Trophoblast cell (in vitro differentiated cells and primary cell): Measurements from ENCODE around the gene UVRAG.

Experiments used
- DNase-seq, 2 donors: peaks; one replicate each; pipeline ENCODE4 v3.0.0-alpha.2; 2016
- H2AFZ ChIP-seq: 2 replicates; pipeline ENCODE4 v1.6.1; 2013; ENCODE audit warnings: low read length, moderate library complexity, mild to moderate bottlenecking; ENCODE audit not compliant: insufficient read depth, poor library complexity
- H2AK5ac ChIP-seq: 2 replicates; pipeline ENCODE4 v1.6.1; 2013; ENCODE audit warnings: mild to moderate bottlenecking, low read length
- H2BK120ac ChIP-seq: 2 replicates; pipeline ENCODE4 v1.6.1; 2013; ENCODE audit warnings: low read length, mild to moderate bottlenecking, moderate library complexity; ENCODE audit not compliant: insufficient read depth, poor library complexity
- H2BK12ac ChIP-seq: 2 replicates; pipeline ENCODE4 v1.6.1; 2013; ENCODE audit warnings: mild to moderate bottlenecking, low read length, moderate library complexity
- H2BK5ac ChIP-seq: 2 replicates; pipeline ENCODE4 v1.6.1; 2013; ENCODE audit warnings: low read length, low read depth, moderate library complexity, mild to moderate bottlenecking; ENCODE audit not compliant: poor library complexity
- H3K14ac ChIP-seq: 2 replicates; pipeline ENCODE4 v1.6.1; 2013; ENCODE audit warnings: mild to moderate bottlenecking, low read length
- H3K18ac ChIP-seq: 2 replicates; pipeline ENCODE4 v1.6.1; 2013; ENCODE audit warnings: mild to moderate bottlenecking, low read length
- H3K23ac ChIP-seq: 2 replicates; pipeline ENCODE4 v1.6.1; 2013; ENCODE audit warnings: low read length
- H3K27ac ChIP-seq: 2 replicates; pipeline ENCODE4 v1.5.1; 2013; ENCODE audit warnings: low read depth, mild to moderate bottlenecking, inconsistent platforms, low read length, moderate library complexity
- H3K27me3 ChIP-seq: 2 replicates; pipeline ENCODE4 v1.6.1; 2013; ENCODE audit warnings: inconsistent platforms, mild to moderate bottlenecking, low read length, moderate library complexity; ENCODE audit not compliant: insufficient read depth
- H3K36me3 ChIP-seq, 2 experiments: 1 replicate in 1 of 2; 2 replicates in 1 of 2; pipeline ENCODE4 v1.6.1; 2013; ENCODE audit warnings: low read length in 2 of 2, mild to moderate bottlenecking in 2 of 2, moderate library complexity in 1 of 2; ENCODE audit not compliant: insufficient read depth in 2 of 2, control insufficient read depth in 1 of 2
- H3K4ac ChIP-seq: 2 replicates; pipeline ENCODE4 v1.6.1; 2013; ENCODE audit warnings: low read depth, mild to moderate bottlenecking, low read length, moderate library complexity
- H3K4me1 ChIP-seq, 2 experiments: 1 replicate in 1 of 2; 2 replicates in 1 of 2; pipeline ENCODE4 v1.6.1; 2013; ENCODE audit warnings: low read length in 2 of 2, mild to moderate bottlenecking in 2 of 2, moderate library complexity in 1 of 2; ENCODE audit not compliant: insufficient read depth in 2 of 2, control insufficient read depth in 1 of 2
- H3K4me2 ChIP-seq: 2 replicates; pipeline ENCODE4 v1.6.1; 2013; ENCODE audit warnings: inconsistent platforms, mild to moderate bottlenecking, low read length, moderate library complexity
- H3K4me3 ChIP-seq: 2 replicates; pipeline ENCODE4 v1.5.1; 2013; ENCODE audit warnings: mild to moderate bottlenecking, low read depth, low read length, inconsistent platforms
- H3K79me1 ChIP-seq: one replicate; pipeline ENCODE4 v1.6.1; 2013; ENCODE audit warnings: low read length
- H3K79me2 ChIP-seq: 2 replicates; pipeline ENCODE4 v1.6.1; 2013; ENCODE audit warnings: low read length, mild to moderate bottlenecking; ENCODE audit not compliant: control insufficient read depth, insufficient read depth, poor library complexity
- H3K9ac ChIP-seq: 2 replicates; pipeline ENCODE4 v1.6.1; 2013; ENCODE audit warnings: mild to moderate bottlenecking, low read length
- H3K9me3 ChIP-seq: 2 replicates; pipeline ENCODE4 v1.6.1; 2013; ENCODE audit warnings: low read depth, mild to moderate bottlenecking, control low read depth, inconsistent platforms, low read length; ENCODE audit not compliant: insufficient read depth
- H4K12ac ChIP-seq: 2 replicates; pipeline ENCODE4 v1.6.1; 2013; ENCODE audit warnings: low read depth, mild to moderate bottlenecking, low read length, moderate library complexity
- H4K8ac ChIP-seq: 2 replicates; pipeline ENCODE4 v1.6.1; 2013; ENCODE audit warnings: low read depth, mild to moderate bottlenecking, low read length, moderate library complexity
- H4K91ac ChIP-seq: one replicate; pipeline ENCODE4 v1.6.1; 2013; ENCODE audit warnings: low read depth, mild to moderate bottlenecking, low read length, moderate library complexity
- WGBS: extraction: QIAGEN DNeasy Blood & Tissue Kit; methylation state at CpG from one replicate; pipeline ENCODE4 v1.1.7; 2013; ENCODE audit warnings: missing lambda C conversion rate; ENCODE audit not compliant: insufficient read length, insufficient coverage; ENCODE audit errors: extremely low coverage; 5-methylcytosine and 5-hydroxymethylcytosine counted together

UVRAG gene

GRCh38 chr11:75836417-75836816 lies 21.4 kb downstream of the UVRAG start:
- no peaks in the 10 kb centered on the region for H3K79me2 ChIP-seq
- no peak overlapping the region for H2BK120ac ChIP-seq
- no peaks in the 10 kb centered on the region for H3K9me3 ChIP-seq
- no peak for DNase-seq
- no peak overlapping the region for H2BK12ac ChIP-seq
- H4K91ac ChIP-seq: no peak overlapping the region
- H3K9ac ChIP-seq: no peak overlapping the region
- H4K12ac ChIP-seq: no peak overlapping the region
- no peak overlapping the region for H3K4me2 ChIP-seq
- no CpG with 5 or more reads among the region's 3 CpGs for WGBS
- H2AK5ac ChIP-seq: no peak overlapping the region
- no peak overlapping the region for H3K18ac ChIP-seq
- H3K27me3 ChIP-seq: no peaks in the 10 kb centered on the region
- no peak overlapping the region for H3K27ac ChIP-seq
- no peak overlapping the region for H3K4ac ChIP-seq
- no peak overlapping the region for H2AFZ ChIP-seq
- H3K23ac ChIP-seq: no peak overlapping the region
- H3K36me3 ChIP-seq: no peaks in the 10 kb centered on the region
- no peak overlapping the region for H2BK5ac ChIP-seq
- H4K8ac ChIP-seq: no peak overlapping the region
- no peak overlapping the region for H3K4me3 ChIP-seq
- no peak overlapping the region for H3K14ac ChIP-seq
- H3K79me1 ChIP-seq: no peaks in the 10 kb centered on the region
- no peaks in the 10 kb centered on the region for H3K4me1 ChIP-seq

DNA sequence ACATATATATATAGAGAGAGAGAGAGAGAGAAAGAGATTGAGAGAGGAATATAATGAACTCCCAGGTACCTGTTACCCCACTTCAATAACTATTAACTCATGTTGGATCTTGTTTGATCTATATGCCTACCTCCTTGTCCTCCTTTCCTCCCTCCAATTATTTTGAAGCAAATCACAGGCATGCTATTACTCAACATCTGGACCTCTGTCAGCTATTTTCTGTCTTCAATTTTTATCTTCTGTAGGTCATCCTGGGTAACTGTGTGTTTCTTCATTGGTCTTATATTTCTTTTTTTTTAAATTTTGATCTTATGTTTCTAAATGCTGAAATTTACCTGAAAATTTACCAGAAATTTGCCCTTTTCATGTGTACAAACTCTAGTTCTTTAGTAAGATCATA lies 24.8 kb downstream of the UVRAG start:
- Histone ChIP-seq H4K12ac (no peak overlapping the region), H4K8ac (no peak overlapping the region), H3K23ac (no peak overlapping the region)

GRCh38 chr11:75840522-75840921 lies 25.5 kb downstream of the UVRAG start:
- no peak overlapping the region for H3K4me3 ChIP-seq
- H3K4me1 ChIP-seq: peaks cover 3 to 5% of the 10 kb centered on the region in 2 experiments
- no peak overlapping the region for H3K9ac ChIP-seq
- no peaks in the 10 kb centered on the region for H3K36me3 ChIP-seq
- H2AK5ac ChIP-seq: no peak overlapping the region
- no peak overlapping the region for H4K12ac ChIP-seq
- H4K8ac ChIP-seq: no peak overlapping the region
- no peaks in the 10 kb centered on the region for H3K79me2 ChIP-seq
- no peak overlapping the region for H3K4me2 ChIP-seq
- no peak overlapping the region for H3K27ac ChIP-seq
- no peak overlapping the region for H2AFZ ChIP-seq
- no CpG with 5 or more reads among the region's 1 CpG for WGBS
- H2BK5ac ChIP-seq: no peak overlapping the region
- no peak overlapping the region for H3K18ac ChIP-seq
- H3K23ac ChIP-seq: no peak overlapping the region
- no peak overlapping the region for H3K14ac ChIP-seq
- H2BK120ac ChIP-seq: no peak overlapping the region
- H3K4ac ChIP-seq: no peak overlapping the region
- H3K27me3 ChIP-seq: no peaks in the 10 kb centered on the region
- no peak overlapping the region for H2BK12ac ChIP-seq
- no peaks in the 10 kb centered on the region for H3K79me1 ChIP-seq
- H4K91ac ChIP-seq: no peak overlapping the region
- no peaks in the 10 kb centered on the region for H3K9me3 ChIP-seq
- DNase-seq: no peak

More for the DNA sequence above, 24.8 kb downstream of the UVRAG start:
- Histone ChIP-seq H3K27ac (no peak overlapping the region), H2BK12ac (no peak overlapping the region), H3K9ac (no peak overlapping the region), H3K27me3 (no peaks in the 10 kb centered on the region), H3K79me2 (no peaks in the 10 kb centered on the region), H3K79me1 (no peaks in the 10 kb centered on the region), H3K18ac (no peak overlapping the region), H3K9me3 (no peaks in the 10 kb centered on the region), H2AK5ac (no peak overlapping the region), H4K91ac (no peak overlapping the region), H2BK120ac (no peak overlapping the region), H2BK5ac (no peak overlapping the region), H3K14ac (no peak overlapping the region), H2AFZ (no peak overlapping the region), H3K4me3 (no peak overlapping the region), H3K4me1 (peaks cover 3 to 5% of the 10 kb centered on the region in 2 experiments), H3K4ac (no peak overlapping the region), H3K36me3 (no peaks in the 10 kb centered on the region), H3K4me2 (no peak overlapping the region)
- DNase-seq: no peak

- Histone ChIP-seq H3K36me3 (no peaks in the 10 kb centered on the region), H3K27ac (no peak overlapping the region), H2AFZ (no peak overlapping the region), H3K9me3 (no peaks in the 10 kb centered on the region), H3K79me1 (no peaks in the 10 kb centered on the region), H4K8ac (no peak overlapping the region), H3K23ac (no peak overlapping the region), H3K9ac (no peak overlapping the region), H3K27me3 (no peaks in the 10 kb centered on the region), H4K91ac (no peak overlapping the region), H4K12ac (no peak overlapping the region), H2BK12ac (no peak overlapping the region), H3K4ac (no peak overlapping the region), H2BK5ac (no peak overlapping the region), H3K4me1 (peaks cover 3 to 5% of the 10 kb centered on the region in 2 experiments), H3K4me3 (no peak overlapping the region), H3K18ac (no peak overlapping the region), H2AK5ac (no peak overlapping the region), H3K79me2 (no peaks in the 10 kb centered on the region), H2BK120ac (no peak overlapping the region), H3K4me2 (no peak overlapping the region), H3K14ac (no peak overlapping the region)
- DNase-seq: no peak
- no CpG with 5 or more reads among the region's 2 CpGs for WGBS
These were observed 26.7 kb downstream of the UVRAG start for GRCh38 chr11:75841739-75842138.

- H3K14ac ChIP-seq: no peak overlapping the region
- H3K27ac ChIP-seq: no peak overlapping the region
- H3K27me3 ChIP-seq: no peaks in the 10 kb centered on the region
- H3K4me1 ChIP-seq: peaks cover 3 to 5% of the 10 kb centered on the region in 2 experiments
- H3K9me3 ChIP-seq: no peaks in the 10 kb centered on the region
- no peaks in the 10 kb centered on the region for H3K79me1 ChIP-seq
- no peak overlapping the region for H2AFZ ChIP-seq
- no peak overlapping the region for H2BK120ac ChIP-seq
- H3K4me3 ChIP-seq: no peak overlapping the region
- no peak overlapping the region for H2BK12ac ChIP-seq
- no peak overlapping the region for H3K4ac ChIP-seq
- H3K23ac ChIP-seq: no peak overlapping the region
- no peaks in the 10 kb centered on the region for H3K79me2 ChIP-seq
- no peak overlapping the region for H4K8ac ChIP-seq
- no peak overlapping the region for H3K4me2 ChIP-seq
- no peak for DNase-seq
- H3K18ac ChIP-seq: no peak overlapping the region
- H2BK5ac ChIP-seq: no peak overlapping the region
- H3K36me3 ChIP-seq: no peaks in the 10 kb centered on the region
- no peak overlapping the region for H2AK5ac ChIP-seq
- H3K9ac ChIP-seq: no peak overlapping the region
- no peak overlapping the region for H4K91ac ChIP-seq
- no peak overlapping the region for H4K12ac ChIP-seq
These were observed 30.3 kb downstream of the UVRAG start for GRCh38 chr11:75845324-75845723.
